Pancreas (tissue), 10 donors: Measurements from ENCODE around the gene GALK1. TPM values are rescaled to one million over a fixed set of nuclear protein-coding genes. Genes with fewer than 3 reads are reported as not detected.

Experiments
- ATAC-seq, 4 donors: fragments of 200-7000 bp; cut with Tn5 transposase; one replicate each; pipeline versions ENCODE4 v1.8.0 to v1.9.1; 2020; ENCODE audit warnings: mild to moderate bottlenecking in 4 of 4, moderate library complexity in 4 of 4
- DNase-seq, 6 donors: peaks; one replicate each; pipeline ENCODE4 v3.0.0-alpha.2; 2020
- FAIRE-seq: peaks from 2 replicates; lab custom pipeline; 2012; peaks lifted over from hg19 to GRCh38; lab: Jason Lieb, UNC
- H3K27ac ChIP-seq, 4 donors: fragments of 200-600 bp; sonication (generic); 1 replicate in 3 of 4; 2 replicates in 1 of 4; pipeline versions ENCODE4 v1.5.0 to v1.8.0; 2020
- H3K27me3 ChIP-seq, 4 donors: fragments of 200-600 bp; one replicate each; pipeline ENCODE4 v1.8.0; 2021
- H3K36me3 ChIP-seq, 3 donors: fragments of 200-600 bp; sonication (generic) in 1 of 3; one replicate each; pipeline versions ENCODE4 v1.5.0 to v1.8.0; 2020 to 2021
- H3K4me1 ChIP-seq, 3 donors: fragments of 200-600 bp; one replicate each; pipeline ENCODE4 v1.8.0; 2021
- H3K4me3 ChIP-seq, 4 donors: fragments of 200-600 bp; sonication (generic) in 2 of 4; one replicate each; pipeline versions ENCODE4 v1.5.0 to v1.8.0; 2020 to 2021
- H3K9me3 ChIP-seq, 4 donors: fragments of 200-600 bp; one replicate each; pipeline ENCODE4 v1.8.0; 2021
- CTCF ChIP-seq, 4 donors: fragments of 200-600 bp; sonication (generic) in 3 of 4; IDR thresholded peaks; one replicate each; pipeline versions ENCODE4 v1.5.0 to v1.8.0; 2021; ENCODE audit warnings: antibody characterized with exemption in 4 of 4
- WGBS, 2 donors: extraction: QIAGEN DNeasy Blood & Tissue Kit; methylation state at CpG; one replicate each; pipeline ENCODE4 v1.1.7; 2013; 5-methylcytosine and 5-hydroxymethylcytosine counted together
- intact Hi-C, 3 donors: fragments of 100-400 bp; cut with DNase I; formaldehyde crosslinking; loops; one replicate each; pipeline versions ENCODE4 v1.11.1 to v1.14.2; 2022
- microRNA-seq, 2 donors: library from miRNA; unstranded; fragments of <30 nt; microRNA quantifications; one replicate each; pipeline versions ENCODE4 to v1.1.0, GENCODE V29; 2019 to 2020
- polyA plus RNA-seq, 2 donors: library from polyadenylated mRNA; stranded (reverse); fragments of 200-250 nt; gene quantifications; one replicate each; pipeline ENCODE4 v1.2.3, GENCODE V29; 2013
- total RNA-seq, 6 donors: library from RNA; stranded (reverse); fragmentation: NEBNext Ultra II Directional in 4 of 6; extraction: Animal tissue kit (Norgen Biotek cat#: 25700) in 4 of 6; gene quantifications; one replicate each; pipeline versions ENCODE4 v1.2.1 to v1.2.4, GENCODE V29; 2021 to 2023
- donor health status: healthy with polysubstance abuse.
- donor health status: DM: no; HTN: no; CAD: no; lungs with moderate emphysema.
- donor health status: DM: no; HTN: no; CAD: no.
- donor health status: control.
- donor health status: control.
- donor health status: Bipolar disorder and iron deficiency.
- donor health status: DM: yes; HTN: yes; CAD: no.
- donor health status: DM: no; HTN: no; CAD: no.
- donor health status: DM: no; HTN: no; CAD: no.
- donor health status: DM: yes; HTN: yes; CAD: no.

The GALK1 gene
- total and polyA plus RNA-seq, 8 donors, result 18.0 to 29.8 (median 21.0) TPM

GRCh38 chr17:75721463-75722011 lies 43.5 kb downstream of the GALK1 start:
- intact Hi-C loops, result no loop called here
- Histone ChIP-seq H3K27me3 (no peaks in the 10 kb centered on the region), H3K4me3 (peak overlapping the region; percentile 34 to 65 (median 48)), H3K4me1 (peaks cover 0 to 9% (median 0%) of the 10 kb centered on the region in 3 donors), H3K9me3 (no peaks in the 10 kb centered on the region), H3K36me3 (no peaks in the 10 kb centered on the region), H3K27ac (peak overlapping the region; percentile 73 to 79 (median 76))
- DNase-seq, result peak in 2 of 6 donors; percentile 21 to 43
- peak; percentile 6 to 21 (median 12) for ATAC-seq
- TF ChIP-seq CTCF (IDR thresholded peaks at IDR 0.05), result no peak
- 9 to 12% methylated on average over 32 to 33 of the region's 33 CpGs for WGBS, 2 donors
- FAIRE-seq, result no peak

GRCh38 chr17:75720656-75721462 lies 44.1 kb downstream of the GALK1 start, which contains the start of gene ITGB4:
Gene ITGB4, plus strand, starts transcription at chr17:75721459. Its CDS starts 3,245 bp downstream, at chr17:75724704.
- FAIRE-seq, result no peak
- 1 to 2% methylated on average over 25 to 70 of the region's 70 CpGs for WGBS, 2 donors

DNA sequence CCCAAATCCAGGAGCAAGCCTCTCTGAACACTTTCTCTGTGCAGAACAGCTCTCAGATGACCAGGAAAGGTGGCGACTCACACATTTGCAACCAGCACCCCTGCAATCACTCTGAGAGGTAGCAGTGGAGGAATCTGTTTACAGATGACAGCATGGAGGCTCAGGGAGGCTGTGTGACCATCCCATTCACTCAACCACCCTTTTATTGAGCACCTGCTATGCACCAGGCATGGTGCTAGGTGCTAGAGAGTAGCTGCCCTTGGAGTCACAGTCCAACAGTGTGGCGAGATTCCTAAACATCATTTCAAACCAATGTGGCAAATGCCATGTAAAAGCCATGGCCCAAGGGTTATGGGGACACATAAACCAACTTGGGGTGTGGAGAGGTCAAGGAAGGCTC lies 45.3 kb downstream of the GALK1 start:
- H3K4me3 ChIP-seq, result no peak overlapping the region
- ATAC-seq (no peak), DNase-seq (no peak), FAIRE-seq (no peak)
- H3K9me3 ChIP-seq, result no peaks in the 10 kb centered on the region
- H3K36me3 ChIP-seq, result no peaks in the 10 kb centered on the region
- H3K4me1 ChIP-seq, result peaks cover 0 to 9% (median 0%) of the 10 kb centered on the region in 3 donors
- no peak overlapping the region for H3K27ac ChIP-seq
- H3K27me3 ChIP-seq, result no peaks in the 10 kb centered on the region
- TF ChIP-seq CTCF (IDR thresholded peaks at IDR 0.05), result no peak
- WGBS, 2 donors, result 95 to 100% methylated on average over 2 of the region's 2 CpGs
- intact Hi-C loops, result no loop called here

More at GRCh38 chr17:75720656-75721462, 44.1 kb downstream of the GALK1 start, which contains the start of gene ITGB4:
- ATAC-seq (peak; percentile 92 to 94 (median 92)), DNase-seq (peak; percentile 85 to 93 (median 88))
- TF ChIP-seq CTCF (IDR thresholded peaks at IDR 0.05), result no peak
- Histone ChIP-seq H3K4me3 (peak within 1 kb of the TSS; percentile 34 to 65 (median 48)), H3K36me3 (no peaks in the 10 kb centered on the region), H3K27ac (peak within 1 kb of the TSS; percentile 73 to 81 (median 79)), H3K9me3 (no peaks in the 10 kb centered on the region), H3K27me3 (no peaks in the 10 kb centered on the region), H3K4me1 (peaks cover 0 to 9% (median 0%) of the 10 kb centered on the region in 3 donors)
- intact Hi-C loops, result no loop called here

- no peaks in the 10 kb centered on the region for H3K9me3 ChIP-seq
- intact Hi-C loops, result no loop called here
- no peak overlapping the region for H3K27ac ChIP-seq
- no peak for TF ChIP-seq CTCF (IDR thresholded peaks at IDR 0.05)
- ATAC-seq (no peak), DNase-seq (no peak), FAIRE-seq (no peak)
- no peaks in the 10 kb centered on the region for H3K27me3 ChIP-seq
- 54 to 70% methylated on average over 2 of the region's 2 CpGs for WGBS, 2 donors
- H3K4me3 ChIP-seq, result no peak overlapping the region
- H3K36me3 ChIP-seq, result peaks cover 0 to 10% (median 0%) of the 10 kb centered on the region in 3 donors
- no peaks in the 10 kb centered on the region for H3K4me1 ChIP-seq
Measured at GRCh38 chr17:75712446-75712845, 52.5 kb downstream of the GALK1 start.

Small RNAs within 50 kb of the gene (microRNA-seq; reads per million reads assigned to microRNA genes)
- 0.39 to 0.59 reads per million in 2 donors for gene MIR4738

Other genes with a start within 250 kb of the GALK1 start
- 10 to 100 TPM; 12.2 to 20.7 (median 13.2) TPM for gene CASKIN2, start 249.7 kb downstream of the GALK1 start, total RNA-seq
- 10 to 100 TPM; 12.1 to 14.7 TPM for gene CASKIN2, start 249.7 kb downstream of the GALK1 start, polyA plus RNA-seq
- gene TSEN54, start 248.7 kb downstream of the GALK1 start, total RNA-seq, result 10 to 100 TPM; 14.9 to 20.0 (median 19.1) TPM
- gene TSEN54, start 248.7 kb downstream of the GALK1 start, polyA plus RNA-seq, result 100 to 1,000 TPM in 1 of 2 donors, 10 to 100 TPM in 1; 55.1 to 105 TPM
- gene LLGL2, start 239.5 kb downstream of the GALK1 start, total RNA-seq, result 100 to 1,000 TPM in 3 of 6 donors, 10 to 100 TPM in 3; 87.8 to 130 (median 101) TPM
- gene LLGL2, start 239.5 kb downstream of the GALK1 start, polyA plus RNA-seq, result 100 to 1,000 TPM; 286 to 296 TPM
- gene MYO15B, start 177.4 kb downstream of the GALK1 start, total RNA-seq, result 10 to 100 TPM; 25.9 to 82.0 (median 38.6) TPM
- 100 to 1,000 TPM; 307 to 325 TPM for gene MYO15B, start 177.4 kb downstream of the GALK1 start, polyA plus RNA-seq
- gene SMIM5, start 131.8 kb downstream of the GALK1 start, total RNA-seq, result 1 to 10 TPM in 1 of 6 donors, under 1 TPM in 5; 0.55 to 1.2 (median 0.82) TPM
- 10 to 100 TPM in 1 of 2 donors, 1 to 10 TPM in 1; 6.3 to 15.3 TPM for gene SMIM5, start 131.8 kb downstream of the GALK1 start, polyA plus RNA-seq
- gene RECQL5, start 98.0 kb downstream of the GALK1 start, total RNA-seq, result 10 to 100 TPM in 4 of 6 donors, 1 to 10 TPM in 2; 8.7 to 29.4 (median 12.8) TPM
- 10 to 100 TPM; 54.3 to 65.2 TPM for gene RECQL5, start 98.0 kb downstream of the GALK1 start, polyA plus RNA-seq
- 10 to 100 TPM; 22.4 to 45.3 (median 37.0) TPM for gene SAP30BP, start 97.9 kb downstream of the GALK1 start, total RNA-seq
- 100 to 1,000 TPM in 1 of 2 donors, 10 to 100 TPM in 1; 81.8 to 106 TPM for gene SAP30BP, start 97.9 kb downstream of the GALK1 start, polyA plus RNA-seq
- 10 to 100 TPM; 16.4 to 50.5 (median 20.3) TPM for gene ITGB4, start 43.7 kb downstream of the GALK1 start, total RNA-seq
- gene ITGB4, start 43.7 kb downstream of the GALK1 start, polyA plus RNA-seq, result 10 to 100 TPM; 23.0 to 25.2 TPM
- gene UNK, start 19.6 kb upstream of the GALK1 start, total RNA-seq, result 10 to 100 TPM; 12.8 to 18.0 (median 14.0) TPM
- gene UNK, start 19.6 kb upstream of the GALK1 start, polyA plus RNA-seq, result 10 to 100 TPM; 28.7 to 28.9 TPM
- gene UNC13D, start 79.2 kb upstream of the GALK1 start, total RNA-seq, result 10 to 100 TPM in 3 of 6 donors, 1 to 10 TPM in 3; 4.7 to 23.6 (median 10.0) TPM
- 10 to 100 TPM; 17.9 to 29.0 TPM for gene UNC13D, start 79.2 kb upstream of the GALK1 start, polyA plus RNA-seq
- gene WBP2, start 90.1 kb upstream of the GALK1 start, total RNA-seq, result 10 to 100 TPM; 56.0 to 83.5 (median 62.9) TPM
- gene WBP2, start 90.1 kb upstream of the GALK1 start, polyA plus RNA-seq, result 100 to 1,000 TPM in 1 of 2 donors, 10 to 100 TPM in 1; 95.0 to 106 TPM
- 10 to 100 TPM in 4 of 6 donors, 1 to 10 TPM in 2; 4.2 to 58.2 (median 17.6) TPM for gene TRIM47, start 113.4 kb upstream of the GALK1 start, total RNA-seq
- gene TRIM47, start 113.4 kb upstream of the GALK1 start, polyA plus RNA-seq, result 10 to 100 TPM; 34.1 to 35.9 TPM
- gene TRIM65, start 131.8 kb upstream of the GALK1 start, total RNA-seq, result 10 to 100 TPM in 3 of 6 donors, 1 to 10 TPM in 3; 8.2 to 13.1 (median 10.3) TPM
- 10 to 100 TPM in 1 of 2 donors, 1 to 10 TPM in 1; 9.8 to 12.5 TPM for gene TRIM65, start 131.8 kb upstream of the GALK1 start, polyA plus RNA-seq
- 10 to 100 TPM; 40.6 to 59.9 (median 45.9) TPM for gene MRPL38, start 139.7 kb upstream of the GALK1 start, total RNA-seq
- gene MRPL38, start 139.7 kb upstream of the GALK1 start, polyA plus RNA-seq, result 10 to 100 TPM; 95.3 to 95.8 TPM
- gene FBF1, start 175.8 kb upstream of the GALK1 start, total RNA-seq, result 10 to 100 TPM in 1 of 6 donors, 1 to 10 TPM in 5; 2.4 to 10.1 (median 3.9) TPM
- 10 to 100 TPM in 1 of 2 donors, 1 to 10 TPM in 1; 7.7 to 24.8 TPM for gene FBF1, start 175.8 kb upstream of the GALK1 start, polyA plus RNA-seq
- 10 to 100 TPM; 50.4 to 74.2 (median 59.4) TPM for gene ACOX1, start 214.0 kb upstream of the GALK1 start, total RNA-seq
- 10 to 100 TPM; 16.3 to 25.4 TPM for gene ACOX1, start 214.0 kb upstream of the GALK1 start, polyA plus RNA-seq
- 10 to 100 TPM in 5 of 6 donors, 1 to 10 TPM in 1; 6.9 to 12.9 (median 12.3) TPM for gene TEN1, start 214.0 kb upstream of the GALK1 start, total RNA-seq
- gene TEN1, start 214.0 kb upstream of the GALK1 start, polyA plus RNA-seq, result 10 to 100 TPM; 19.7 to 35.0 TPM
- gene CDK3, start 235.7 kb upstream of the GALK1 start, total RNA-seq, result 1 to 10 TPM; 1.9 to 6.3 (median 3.0) TPM
- 10 to 100 TPM; 32.2 to 34.7 TPM for gene CDK3, start 235.7 kb upstream of the GALK1 start, polyA plus RNA-seq